NCI-H146 treated with DMSO at 0.1 percent for 48 hours (cell line): ENCODE results near the gene C19orf38.
"Not testable (repeated sequence)": the region's sequence is repeated elsewhere in the genome, so short reads cannot be mapped to it uniquely, and the experiment has no call there.

ENCODE experiments used
- DNase-seq: peaks from one replicate; lab custom pipeline; 2025; ENCODE audit not compliant: unreplicated experiment; lab: John Stamatoyannopoulos, UW

Gene C19orf38

GRCh38 chr19:10820173-10820572 lies 28.0 kb upstream of the C19orf38 start:
- no peak for DNase-seq

- DNase-seq: no peak
Measured at GRCh38 chr19:10823690-10824089, 24.5 kb upstream of the C19orf38 start.

- DNase-seq: no peak
Measured at GRCh38 chr19:10826231-10826630, 22.0 kb upstream of the C19orf38 start.

GRCh38 chr19:10826846-10827245 lies 21.4 kb upstream of the C19orf38 start:
- no peak for DNase-seq

- DNase-seq: no peak
Measured at GRCh38 chr19:10828981-10829821, 19.0 kb upstream of the C19orf38 start.

GRCh38 chr19:10829967-10830366 lies 18.2 kb upstream of the C19orf38 start:
- no peak for DNase-seq

- no peak for DNase-seq
Measured at GRCh38 chr19:10830370-10830769, 17.8 kb upstream of the C19orf38 start.

GRCh38 chr19:10830931-10831779 lies 17.1 kb upstream of the C19orf38 start:
- DNase-seq: no peak

GRCh38 chr19:10831987-10832938 lies 16.0 kb upstream of the C19orf38 start:
- no peak for DNase-seq

- DNase-seq: no peak
Measured at GRCh38 chr19:10832939-10833296, 15.3 kb upstream of the C19orf38 start.

GRCh38 chr19:10835089-10835753 lies 13.0 kb upstream of the C19orf38 start:
- DNase-seq: no peak

GRCh38 chr19:10835754-10836478 lies 12.3 kb upstream of the C19orf38 start, which contains the start of gene TMED1:
TSS of gene TMED1 (minus strand) at chr19:10836212. CDS start at chr19:10836191, 21 bp downstream.
- DNase-seq: peak; percentile 100

- DNase-seq: peak; percentile 90
Measured at GRCh38 chr19:10836479-10837330, 11.5 kb upstream of the C19orf38 start.

GRCh38 chr19:10837649-10838048 lies 10.6 kb upstream of the C19orf38 start:
- DNase-seq: not testable (repeated sequence)

- DNase-seq: no peak
Measured at GRCh38 chr19:10838377-10838776, 9.8 kb upstream of the C19orf38 start.

- DNase-seq: no peak
Measured at GRCh38 chr19:10839114-10840050, 8.8 kb upstream of the C19orf38 start.

GRCh38 chr19:10842788-10843187 lies 5.4 kb upstream of the C19orf38 start:
- no peak for DNase-seq
